HG03575 (cell line): Measurements from ENCODE around the gene TCAIM.
"Not testable (repeated sequence)": the region's sequence is repeated elsewhere in the genome, so short reads cannot be mapped to it uniquely, and the experiment has no call there.

ENCODE experiments used
- ATAC-seq: cut with Tn5 transposase; IDR thresholded peaks from one replicate; pipeline ENCODE4 v1.9.1; 2021; ENCODE audit not compliant: unreplicated experiment, insufficient number of reproducible peaks, low FRiP score; ENCODE audit errors: extremely low read depth

Gene TCAIM

GRCh38 chr3:44402548-44402947, 64.0 kb downstream of the TCAIM start:
- ATAC-seq: no peak

- no peak for ATAC-seq
Observed at GRCh38 chr3:44409640-44410410, 71.3 kb downstream of the TCAIM start.

GRCh38 chr3:44411031-44411645, 72.6 kb downstream of the TCAIM start:
- no peak for ATAC-seq

GRCh38 chr3:44412365-44412764, 73.8 kb downstream of the TCAIM start:
- ATAC-seq: no peak

- no peak for ATAC-seq
Observed at GRCh38 chr3:44414517-44415090, 76.0 kb downstream of the TCAIM start.

- no peak for ATAC-seq
Observed at GRCh38 chr3:44415421-44415820, 76.9 kb downstream of the TCAIM start.

GRCh38 chr3:44416031-44417030, 77.8 kb downstream of the TCAIM start:
- ATAC-seq: no peak

- ATAC-seq: not testable (repeated sequence)
Observed at GRCh38 chr3:44418118-44418517, 79.6 kb downstream of the TCAIM start.

GRCh38 chr3:44418549-44418948, 80.0 kb downstream of the TCAIM start:
- no peak for ATAC-seq

- ATAC-seq: no peak
Observed at GRCh38 chr3:44419116-44419922, 80.8 kb downstream of the TCAIM start.

GRCh38 chr3:44419923-44420650, 81.5 kb downstream of the TCAIM start:
- ATAC-seq: no peak

- ATAC-seq: no peak
Observed at GRCh38 chr3:44420676-44421075, 82.1 kb downstream of the TCAIM start.

- no peak for ATAC-seq
Observed at GRCh38 chr3:44421280-44421679, 82.7 kb downstream of the TCAIM start.

- no peak for ATAC-seq
Observed at GRCh38 chr3:44424758-44425157, 86.2 kb downstream of the TCAIM start.

GRCh38 chr3:44427683-44428082, 89.1 kb downstream of the TCAIM start:
- ATAC-seq: no peak

GRCh38 chr3:44428910-44429309, 90.3 kb downstream of the TCAIM start:
- ATAC-seq: no peak

GRCh38 chr3:44429459-44429858, 90.9 kb downstream of the TCAIM start:
- ATAC-seq: no peak

- no peak for ATAC-seq
Observed at GRCh38 chr3:44430466-44430865, 91.9 kb downstream of the TCAIM start.
